Astrocyte (in vitro differentiated cells and primary cell): ENCODE measurements around the gene SCUBE3. TPM values are rescaled to one million over a fixed set of nuclear protein-coding genes. Genes with fewer than 3 reads are reported as not detected.

Experiments used
- DNase-seq: peaks from one replicate; pipeline ENCODE4 v3.0.0-alpha.2; 2010; ENCODE audit warnings: low read depth
- FAIRE-seq: peaks from 2 replicates; lab custom pipeline; 2011; peaks lifted over from hg19 to GRCh38; lab: Jason Lieb, UNC
- H2AFZ ChIP-seq: 2 replicates; pipeline ENCODE4 v1.6.0; 2012; ENCODE audit warnings: low read depth, low read length, inconsistent platforms
- H3K27ac ChIP-seq: 2 replicates; pipeline ENCODE4 v1.5.1; 2011; ENCODE audit warnings: low read depth, low read length, inconsistent platforms
- H3K27me3 ChIP-seq: 2 replicates; pipeline ENCODE4 v1.6.0; 2011; ENCODE audit warnings: low read length, inconsistent platforms; ENCODE audit not compliant: insufficient read depth
- H3K36me3 ChIP-seq: 2 replicates; pipeline ENCODE4 v1.5.1; 2011; ENCODE audit warnings: low read length, inconsistent platforms; ENCODE audit not compliant: insufficient read depth
- H3K4me1 ChIP-seq: 2 replicates; pipeline ENCODE4 v1.5.1; 2011; ENCODE audit warnings: low read length, inconsistent platforms; ENCODE audit not compliant: insufficient read depth
- H3K4me2 ChIP-seq: 2 replicates; pipeline ENCODE4 v1.6.0; 2012; ENCODE audit warnings: low read length, inconsistent platforms
- H3K4me3 ChIP-seq: 2 replicates; pipeline ENCODE4 v1.5.1; 2011; ENCODE audit warnings: low read depth, mild to moderate bottlenecking, low read length, inconsistent platforms; ENCODE audit not compliant: insufficient read depth
- H3K79me2 ChIP-seq: 2 replicates; pipeline ENCODE4 v1.6.0; 2012; ENCODE audit warnings: mild to moderate bottlenecking, low read length, inconsistent platforms; ENCODE audit not compliant: insufficient read depth
- H3K9ac ChIP-seq: 2 replicates; pipeline ENCODE4 v1.6.0; 2012; ENCODE audit warnings: mild to moderate bottlenecking, low read length, inconsistent platforms
- H3K9me3 ChIP-seq: 2 replicates; pipeline ENCODE4 v1.5.1; 2012; ENCODE audit warnings: low read depth, mild to moderate bottlenecking, low read length, inconsistent platforms; ENCODE audit not compliant: insufficient read depth
- H4K20me1 ChIP-seq: 2 replicates; pipeline ENCODE4 v1.6.0; 2012; ENCODE audit warnings: low read length, inconsistent platforms; ENCODE audit not compliant: insufficient read depth
- H3K27ac Mint-ChIP-seq: one replicate; pipeline ENCODE4 v1.8.0; 2021; ENCODE audit warnings: mild to moderate bottlenecking, mixed read lengths; ENCODE audit not compliant: unreplicated experiment
- H3K27me3 Mint-ChIP-seq: one replicate; pipeline ENCODE4 v1.8.0; 2021; ENCODE audit warnings: low read depth, mixed read lengths; ENCODE audit not compliant: unreplicated experiment
- H3K36me3 Mint-ChIP-seq: one replicate; pipeline ENCODE4 v1.8.0; 2021; ENCODE audit warnings: low read depth, mixed read lengths; ENCODE audit not compliant: unreplicated experiment
- H3K4me1 Mint-ChIP-seq: one replicate; pipeline ENCODE4 v1.8.0; 2021; ENCODE audit warnings: low read depth, mixed read lengths; ENCODE audit not compliant: unreplicated experiment
- H3K4me3 Mint-ChIP-seq: one replicate; pipeline ENCODE4 v1.8.0; 2021; ENCODE audit warnings: mild to moderate bottlenecking, moderate library complexity, mixed read lengths; ENCODE audit not compliant: unreplicated experiment
- H3K9me3 Mint-ChIP-seq: one replicate; pipeline ENCODE4 v1.8.0; 2021; ENCODE audit warnings: mild to moderate bottlenecking, mixed read lengths; ENCODE audit not compliant: unreplicated experiment
- EZH2 ChIP-seq: IDR thresholded peaks from 2 replicates; pipeline ENCODE4 v1.6.1; 2012; ENCODE audit warnings: mild to moderate bottlenecking, low read length, inconsistent platforms; ENCODE audit not compliant: insufficient read depth
- total RNA-seq: library from RNA; stranded (reverse); gene quantifications from 2 replicates; pipeline ENCODE4 v1.2.1, GENCODE V29; 2021
- TF ChIP-seq, protein P1 (sequence below): IDR thresholded peaks from 2 replicates; pipeline ENCODE4 v1.5.1; 2011; ENCODE audit warnings: low read depth, mild to moderate bottlenecking, inconsistent platforms, low read length, moderate library complexity; ENCODE audit not compliant: insufficient read depth

The SCUBE3 gene
- total RNA-seq, 1 donor from 2014 or later = 10.1 TPM

DNA sequence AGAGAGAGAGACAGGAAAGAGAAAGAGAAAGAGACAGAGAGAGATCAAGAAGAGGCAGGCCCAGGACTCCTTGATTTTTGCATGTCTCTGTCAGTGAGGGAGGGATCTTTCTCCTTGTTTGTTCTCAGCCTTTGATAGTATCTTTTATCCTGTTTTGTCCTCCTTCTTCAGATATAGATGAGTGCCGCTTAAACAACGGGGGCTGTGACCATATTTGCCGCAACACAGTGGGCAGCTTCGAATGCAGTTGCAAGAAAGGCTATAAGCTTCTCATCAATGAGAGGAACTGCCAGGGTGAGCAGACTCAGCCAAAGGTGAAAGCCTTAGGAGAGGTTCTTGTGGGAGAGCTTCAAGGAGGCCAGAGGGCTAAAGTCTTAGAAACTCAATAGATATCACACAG is 25.8 kb downstream of the SCUBE3 start:
- Histone ChIP-seq H3K27me3 (no peaks in the 10 kb centered on the region), H4K20me1 (peaks cover 59% of the 10 kb centered on the region), H3K9me3 (no peaks in the 10 kb centered on the region), H3K4me1 (no peaks in the 10 kb centered on the region), H3K79me2 (no peaks in the 10 kb centered on the region), H3K4me2 (no peak overlapping the region), H3K9ac (no peak overlapping the region), H2AFZ (no peak overlapping the region), H3K27ac (no peak overlapping the region), H3K36me3 (peaks cover 2% of the 10 kb centered on the region), H3K4me3 (no peak overlapping the region)
- Mint-ChIP-seq H3K9me3 (peaks cover 11% of the 10 kb centered on the region), H3K36me3 (peaks cover 13% of the 10 kb centered on the region), H3K27me3 (no peaks in the 10 kb centered on the region), H3K4me1 (peaks cover 20% of the 10 kb centered on the region), H3K27ac (no peak overlapping the region), H3K4me3 (no peak overlapping the region)
- DNase-seq = no peak
- no peak for FAIRE-seq
- TF ChIP-seq, protein P1, sequence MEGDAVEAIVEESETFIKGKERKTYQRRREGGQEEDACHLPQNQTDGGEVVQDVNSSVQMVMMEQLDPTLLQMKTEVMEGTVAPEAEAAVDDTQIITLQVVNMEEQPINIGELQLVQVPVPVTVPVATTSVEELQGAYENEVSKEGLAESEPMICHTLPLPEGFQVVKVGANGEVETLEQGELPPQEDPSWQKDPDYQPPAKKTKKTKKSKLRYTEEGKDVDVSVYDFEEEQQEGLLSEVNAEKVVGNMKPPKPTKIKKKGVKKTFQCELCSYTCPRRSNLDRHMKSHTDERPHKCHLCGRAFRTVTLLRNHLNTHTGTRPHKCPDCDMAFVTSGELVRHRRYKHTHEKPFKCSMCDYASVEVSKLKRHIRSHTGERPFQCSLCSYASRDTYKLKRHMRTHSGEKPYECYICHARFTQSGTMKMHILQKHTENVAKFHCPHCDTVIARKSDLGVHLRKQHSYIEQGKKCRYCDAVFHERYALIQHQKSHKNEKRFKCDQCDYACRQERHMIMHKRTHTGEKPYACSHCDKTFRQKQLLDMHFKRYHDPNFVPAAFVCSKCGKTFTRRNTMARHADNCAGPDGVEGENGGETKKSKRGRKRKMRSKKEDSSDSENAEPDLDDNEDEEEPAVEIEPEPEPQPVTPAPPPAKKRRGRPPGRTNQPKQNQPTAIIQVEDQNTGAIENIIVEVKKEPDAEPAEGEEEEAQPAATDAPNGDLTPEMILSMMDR = no peak
- TF ChIP-seq EZH2 = no peak

DNA sequence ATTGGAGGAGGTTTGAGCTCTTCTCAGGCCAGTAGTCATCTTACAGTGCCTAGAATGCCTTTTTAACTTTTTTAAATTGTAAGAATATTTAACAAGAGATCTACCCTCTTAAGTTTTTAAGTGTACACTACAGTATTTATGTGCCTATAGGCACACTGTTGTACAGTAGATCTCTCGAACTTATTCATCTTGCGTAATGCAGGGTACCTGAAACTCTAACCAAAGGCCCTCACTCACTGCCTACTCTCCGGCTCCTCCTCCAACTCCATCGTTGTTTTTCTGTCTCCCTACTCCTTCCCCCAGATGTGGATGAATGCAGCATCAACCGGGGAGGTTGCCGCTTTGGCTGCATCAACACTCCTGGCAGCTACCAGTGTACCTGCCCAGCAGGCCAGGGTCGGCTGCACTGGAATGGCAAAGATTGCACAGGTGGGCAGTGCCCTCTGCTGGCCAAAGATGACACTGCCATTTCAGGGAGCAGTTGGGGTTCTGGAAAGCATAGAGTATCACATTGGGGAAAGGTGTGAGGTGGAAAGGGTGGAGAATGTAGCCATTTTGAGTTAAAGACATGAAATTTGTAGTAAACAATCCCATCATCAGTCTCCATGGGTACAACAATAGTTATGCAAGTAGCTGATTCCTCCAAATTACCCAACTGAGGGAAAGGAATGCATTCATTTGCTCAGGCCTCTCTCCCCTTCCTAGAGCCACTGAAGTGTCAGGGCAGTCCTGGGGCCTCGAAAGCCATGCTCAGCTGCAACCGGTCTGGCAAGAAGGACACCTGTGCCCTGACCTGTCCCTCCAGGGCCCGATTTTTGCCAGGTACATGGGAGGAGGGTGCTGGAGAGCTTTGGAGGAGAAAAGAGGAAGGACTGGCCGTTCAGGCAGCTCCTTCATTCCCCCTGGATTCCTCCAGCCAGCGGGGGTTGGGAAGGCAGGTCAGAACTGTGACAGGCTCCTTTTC is 27.4 kb downstream of the SCUBE3 start:
- Histone ChIP-seq H3K27me3 (no peaks in the 10 kb centered on the region), H3K9me3 (no peaks in the 10 kb centered on the region), H3K79me2 (no peaks in the 10 kb centered on the region), H4K20me1 (peaks cover 69% of the 10 kb centered on the region), H3K4me3 (no peak overlapping the region), H2AFZ (no peak overlapping the region), H3K4me1 (no peaks in the 10 kb centered on the region), H3K4me2 (no peak overlapping the region), H3K9ac (no peak overlapping the region), H3K36me3 (peaks cover 9% of the 10 kb centered on the region), H3K27ac (no peak overlapping the region)
- peaks cover 20% of the 10 kb centered on the region for H3K4me1 Mint-ChIP-seq
- H3K4me3 Mint-ChIP-seq = no peak overlapping the region
- DNase-seq = no peak
- H3K27me3 Mint-ChIP-seq = no peaks in the 10 kb centered on the region
- H3K36me3 Mint-ChIP-seq = peaks cover 15% of the 10 kb centered on the region
- peaks cover 3% of the 10 kb centered on the region for H3K9me3 Mint-ChIP-seq
- peak; percentile 17 for FAIRE-seq
- no peak overlapping the region for H3K27ac Mint-ChIP-seq
- TF ChIP-seq, protein P1 = peak; percentile 95
- no peak for TF ChIP-seq EZH2

DNA sequence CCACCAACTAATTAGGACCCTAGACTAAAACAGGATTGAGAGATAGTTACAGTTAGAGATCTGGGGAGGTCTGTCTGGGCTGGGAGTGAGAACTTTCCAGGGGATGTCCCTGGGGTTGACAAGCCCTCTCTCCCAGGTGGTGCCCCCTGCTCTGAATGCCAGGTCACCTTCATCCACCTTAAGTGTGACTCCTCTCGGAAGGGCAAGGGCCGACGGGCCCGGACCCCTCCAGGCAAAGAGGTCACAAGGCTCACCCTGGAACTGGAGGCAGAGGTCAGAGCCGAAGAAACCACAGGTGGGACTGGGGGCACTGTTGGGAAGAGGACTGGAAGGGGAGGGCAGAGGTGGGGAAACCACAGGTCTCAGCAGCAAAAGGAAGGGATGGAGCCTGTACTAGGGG is 28.7 kb downstream of the SCUBE3 start:
- peaks cover 11% of the 10 kb centered on the region for H3K36me3 Mint-ChIP-seq
- Histone ChIP-seq H3K4me1 (no peaks in the 10 kb centered on the region), H3K9me3 (no peaks in the 10 kb centered on the region), H3K4me2 (no peak overlapping the region), H4K20me1 (peaks cover 66% of the 10 kb centered on the region), H3K79me2 (no peaks in the 10 kb centered on the region), H3K9ac (no peak overlapping the region), H2AFZ (no peak overlapping the region), H3K27ac (no peak overlapping the region), H3K36me3 (peaks cover 9% of the 10 kb centered on the region), H3K27me3 (no peaks in the 10 kb centered on the region), H3K4me3 (no peak overlapping the region)
- H3K27me3 Mint-ChIP-seq = no peaks in the 10 kb centered on the region
- no peak overlapping the region for H3K27ac Mint-ChIP-seq
- TF ChIP-seq, protein P1 = no peak
- TF ChIP-seq EZH2 = no peak
- FAIRE-seq (no peak), DNase-seq (no peak)
- no peaks in the 10 kb centered on the region for H3K9me3 Mint-ChIP-seq
- no peak overlapping the region for H3K4me3 Mint-ChIP-seq
- H3K4me1 Mint-ChIP-seq = peaks cover 20% of the 10 kb centered on the region
